Stimulated activated CD8-positive, alpha-beta memory T cell treated with anti-CD3 and anti-CD28 coated beads, Interleukin-12 subunit alpha, Interleukin-12 subunit beta, amount 100 ng/mL, for 1 hour (primary cell): ENCODE data around the gene TUBA1C.
"Not testable (repeated sequence)": the region's sequence is repeated elsewhere in the genome, so short reads cannot be mapped to it uniquely, and the experiment has no call there.

Source experiments
- DNase-seq: peaks from one replicate; pipeline ENCODE4 v3.0.0-alpha.2; 2020; ENCODE audit warnings: low read depth

TUBA1C gene

DNA sequence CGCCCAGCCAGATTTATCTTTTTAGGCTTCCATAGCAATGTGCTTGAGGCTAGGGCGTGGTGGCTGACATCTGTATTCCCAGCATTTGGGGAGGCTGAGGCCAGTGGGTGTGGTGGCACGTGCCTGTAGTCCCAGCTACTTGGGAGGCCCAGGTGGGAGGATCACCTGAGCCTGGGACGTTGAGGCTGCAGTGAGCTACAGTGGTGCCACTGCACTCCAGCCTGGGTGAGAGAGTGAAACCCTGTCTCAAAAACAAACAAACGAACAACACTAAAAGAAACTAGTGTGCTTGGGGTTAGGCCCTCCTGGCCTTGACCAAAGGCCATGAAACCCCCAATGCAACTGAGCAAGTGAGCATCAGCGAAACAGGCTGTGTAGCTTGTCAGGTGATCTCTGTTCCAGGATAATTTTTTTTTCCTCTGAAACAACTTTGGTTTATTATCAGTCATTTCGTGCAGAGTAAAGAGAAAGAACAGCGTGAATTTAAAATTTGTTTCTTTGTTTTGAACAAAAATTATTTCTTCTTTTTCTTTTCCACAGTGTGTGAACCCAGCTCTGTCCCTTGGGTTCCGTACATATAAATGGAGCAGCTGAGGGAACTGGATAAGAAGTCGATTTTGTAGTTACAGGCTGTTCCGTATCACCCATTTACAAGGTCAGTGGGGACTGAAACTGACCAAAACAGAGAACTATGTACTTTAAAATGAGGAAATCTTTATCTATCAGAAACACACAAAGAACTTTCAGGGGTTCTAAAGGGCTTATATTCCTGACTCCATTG lies 8.8 kb upstream of the TUBA1C start:
- no peak for DNase-seq

DNA sequence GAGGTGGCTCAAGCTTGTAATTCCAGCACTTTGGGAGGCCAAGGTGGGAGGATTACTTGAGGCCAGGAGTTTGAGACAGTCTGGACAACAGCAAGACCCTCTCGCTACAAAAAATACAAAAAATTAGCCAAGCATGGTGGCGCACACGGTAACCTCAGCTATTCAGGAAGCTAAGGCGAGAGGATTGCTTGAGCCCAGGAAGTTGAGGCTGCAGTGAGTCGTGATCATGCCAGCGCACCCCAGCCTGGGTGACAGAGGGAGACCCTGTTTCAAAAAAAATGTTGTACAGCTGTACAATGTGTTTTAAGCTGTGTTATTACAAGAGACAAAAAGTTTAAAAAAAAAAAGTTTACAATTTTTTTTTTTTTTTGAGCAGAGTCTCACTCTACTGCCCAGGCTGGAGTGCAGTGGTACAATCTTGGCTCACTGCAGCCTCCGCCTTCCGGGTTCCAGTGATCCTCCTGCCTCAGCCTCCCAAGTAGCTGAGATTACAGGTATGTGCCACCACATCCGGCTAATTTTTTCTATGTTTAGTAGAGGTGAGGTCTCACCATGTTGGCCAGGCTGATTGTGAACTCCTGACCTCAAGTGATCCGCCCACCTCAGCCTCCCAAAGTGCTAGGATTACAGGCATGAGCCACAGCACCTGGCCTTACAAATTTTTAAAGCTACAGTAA lies 7.2 kb upstream of the TUBA1C start:
- DNase-seq: not testable (repeated sequence)

DNA sequence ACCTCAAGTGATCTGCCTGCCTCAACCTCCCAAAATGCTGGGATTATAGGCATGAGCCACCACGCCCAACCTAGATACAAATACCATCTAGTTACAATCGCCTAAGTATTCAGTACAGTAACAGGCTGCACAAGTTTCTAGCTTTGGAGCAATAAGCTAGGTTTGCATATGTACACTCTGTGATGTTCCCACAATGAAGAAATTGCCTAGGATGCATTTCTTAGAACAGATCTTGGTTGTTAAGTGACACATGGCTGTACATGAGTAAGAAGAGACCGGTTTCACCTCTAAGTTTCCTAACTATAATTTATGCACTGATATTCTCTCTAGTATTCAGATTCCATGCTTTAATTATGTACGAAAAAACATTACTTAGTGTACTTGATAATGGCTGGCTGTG lies 5.4 kb upstream of the TUBA1C start:
- no peak for DNase-seq

DNA sequence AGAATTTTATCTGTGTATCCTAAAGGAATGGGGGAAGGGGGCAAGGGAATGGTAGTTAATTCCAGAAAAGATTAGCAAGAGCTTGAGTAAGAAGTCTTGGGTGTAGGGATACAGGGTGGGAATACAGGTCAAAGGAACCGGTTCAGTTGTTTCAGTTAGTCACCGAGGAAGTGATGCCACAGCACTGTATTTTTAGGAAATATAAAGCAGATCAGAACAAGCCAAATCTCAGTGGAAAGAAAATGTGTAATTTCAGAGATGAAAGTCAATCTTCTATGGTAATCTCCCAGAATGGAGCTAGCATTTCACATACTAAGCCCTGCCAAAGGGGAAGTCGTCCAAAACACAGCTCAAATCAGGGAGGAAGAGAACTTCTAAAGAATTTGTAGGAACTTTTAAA lies 4.7 kb upstream of the TUBA1C start:
- DNase-seq: no peak

DNA sequence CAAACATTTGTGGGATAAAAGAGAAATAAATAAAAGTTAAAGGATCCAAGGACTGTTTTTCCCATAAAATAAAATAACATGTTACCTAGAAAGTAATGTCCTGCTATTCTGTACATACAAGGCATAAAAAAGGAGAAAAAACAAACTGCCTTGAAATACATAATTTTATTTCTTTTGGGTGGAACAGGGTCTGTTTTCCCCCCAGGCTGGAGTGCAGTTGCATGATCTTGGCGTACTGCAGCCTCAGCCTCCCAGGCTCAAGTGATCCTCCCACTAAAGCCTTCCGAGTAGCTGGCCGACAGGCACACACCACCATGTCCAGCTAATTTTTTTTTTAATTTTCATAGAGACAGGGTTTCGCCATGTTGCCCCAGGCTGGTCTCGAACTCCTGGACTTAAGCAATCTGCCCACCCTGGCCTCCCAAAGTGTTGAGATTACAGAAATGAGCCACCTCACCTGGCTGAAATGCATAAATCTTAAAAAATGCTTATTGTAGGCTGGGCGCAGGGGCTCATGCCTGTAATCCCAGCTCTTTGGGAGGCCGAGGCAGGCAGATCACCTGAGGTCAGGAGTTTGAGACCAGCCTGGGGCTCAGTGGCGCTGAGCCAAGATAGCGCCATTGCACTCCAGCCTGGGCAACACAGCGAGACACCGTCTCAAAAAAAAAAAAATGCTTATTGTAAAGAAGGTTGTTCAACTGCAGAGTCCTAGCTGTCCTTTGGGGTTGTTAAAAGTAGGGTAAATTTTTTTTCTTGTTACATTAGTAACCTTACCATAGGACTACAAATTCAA lies 4.1 kb upstream of the TUBA1C start:
- no peak for DNase-seq

DNA sequence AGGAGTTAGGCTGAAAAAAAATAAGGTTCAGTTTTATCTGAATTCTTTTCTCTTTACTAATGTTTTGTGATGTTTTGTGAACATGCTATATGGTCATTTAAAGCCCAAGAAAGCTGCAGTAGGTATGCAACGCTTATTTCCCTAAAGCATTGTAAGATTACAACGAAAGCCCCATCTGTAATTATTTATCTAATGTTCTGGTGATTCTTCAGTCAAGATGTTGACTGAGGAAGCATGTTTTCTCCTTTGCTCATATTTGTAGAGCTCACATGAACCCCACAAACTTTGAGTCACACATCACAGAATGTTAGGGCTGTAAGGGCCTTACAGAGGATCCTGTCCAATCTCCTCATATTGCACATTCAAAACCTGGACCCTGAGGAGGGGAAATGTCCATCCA lies 3.2 kb upstream of the TUBA1C start:
- DNase-seq: no peak

DNA sequence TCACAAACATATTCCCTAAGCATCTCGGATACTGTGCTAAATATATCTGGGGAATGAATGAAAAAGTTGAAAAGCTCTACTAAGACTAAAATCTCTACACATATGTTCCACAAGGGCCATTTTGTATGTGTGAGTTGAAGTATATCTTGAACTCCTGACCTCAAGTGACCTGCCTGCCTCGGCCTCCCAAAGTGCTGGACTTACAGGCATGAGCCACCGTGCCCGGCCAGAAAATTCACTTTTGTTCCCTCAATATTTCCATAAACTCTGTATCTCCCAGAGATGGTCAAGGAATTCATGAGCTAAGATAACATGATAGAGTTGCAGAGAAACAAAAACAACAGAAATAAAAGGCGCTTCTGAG lies 1.5 kb upstream of the TUBA1C start:
- DNase-seq: no peak

DNA sequence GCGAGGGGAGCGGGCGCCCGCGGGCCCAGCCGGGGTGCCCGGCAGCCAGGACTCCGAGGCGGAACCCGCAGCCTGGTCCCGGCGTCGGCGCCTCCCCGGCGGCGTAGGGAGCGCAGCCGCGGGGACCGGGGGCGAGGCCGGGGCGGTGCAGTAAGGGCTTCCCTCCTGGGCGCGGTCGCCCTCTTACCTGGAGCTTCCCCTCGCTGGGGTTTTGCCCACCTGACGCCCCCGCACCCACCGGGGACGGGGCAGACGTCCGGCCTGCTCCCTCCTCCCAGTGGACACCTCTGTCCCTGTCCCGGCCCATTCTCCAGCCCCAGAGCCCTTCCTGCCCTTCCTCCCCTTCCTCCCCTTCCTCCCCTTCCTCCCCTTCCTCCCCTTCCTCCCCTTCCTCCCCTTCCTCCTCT lies 413 bp upstream of the TUBA1C start:
- peak; percentile 9 for DNase-seq

DNA sequence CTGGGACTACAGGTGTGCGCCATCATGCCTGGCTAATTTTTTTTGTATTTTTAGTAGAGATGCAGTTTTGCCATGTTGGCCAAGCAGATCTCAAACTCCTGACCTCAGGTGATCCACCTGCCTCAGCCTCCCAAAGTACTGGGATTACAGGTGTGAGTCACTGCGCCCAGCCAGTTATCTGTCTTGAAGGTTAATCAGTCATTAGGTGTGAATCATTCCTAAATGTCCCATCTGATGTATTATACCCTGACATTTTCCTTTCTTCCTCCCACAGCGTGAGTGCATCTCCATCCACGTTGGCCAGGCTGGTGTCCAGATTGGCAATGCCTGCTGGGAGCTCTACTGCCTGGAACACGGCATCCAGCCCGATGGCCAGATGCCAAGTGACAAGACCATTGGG lies 4.3 kb downstream of the TUBA1C start:
- not testable (repeated sequence) for DNase-seq

DNA sequence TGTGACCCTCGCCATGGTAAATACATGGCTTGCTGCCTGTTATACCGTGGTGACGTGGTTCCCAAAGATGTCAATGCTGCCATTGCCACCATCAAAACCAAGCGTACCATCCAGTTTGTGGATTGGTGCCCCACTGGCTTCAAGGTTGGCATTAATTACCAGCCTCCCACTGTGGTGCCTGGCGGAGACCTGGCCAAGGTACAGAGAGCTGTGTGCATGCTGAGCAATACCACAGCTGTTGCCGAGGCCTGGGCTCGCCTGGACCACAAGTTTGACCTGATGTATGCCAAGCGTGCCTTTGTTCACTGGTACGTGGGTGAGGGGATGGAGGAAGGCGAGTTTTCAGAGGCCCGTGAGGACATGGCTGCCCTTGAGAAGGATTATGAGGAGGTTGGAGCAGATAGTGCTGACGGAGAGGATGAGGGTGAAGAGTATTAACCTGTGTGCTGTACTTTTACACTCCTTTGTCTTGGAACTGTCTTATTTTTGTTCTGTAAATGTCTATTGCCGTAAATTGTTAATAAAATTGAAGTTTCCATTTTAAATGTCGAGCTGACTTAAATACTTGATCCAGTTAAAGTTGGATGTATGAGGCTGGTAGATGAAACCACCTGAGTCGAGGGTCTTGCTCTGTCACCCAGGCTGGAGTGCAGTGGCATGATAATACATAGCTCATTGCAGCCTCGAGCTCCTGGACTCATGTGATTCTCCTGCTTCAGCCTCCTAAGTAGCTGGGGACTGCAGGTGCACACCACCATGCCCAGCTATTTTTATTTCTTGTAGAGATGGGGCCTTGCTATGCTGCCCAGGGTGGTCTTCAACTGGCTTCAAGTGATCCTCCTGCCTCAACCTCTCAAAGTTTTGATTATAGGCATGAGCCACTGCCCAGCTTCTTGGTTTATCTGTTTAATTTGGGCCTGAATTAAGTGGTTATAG lies 8.2 kb downstream of the TUBA1C start:
- no peak for DNase-seq

DNA sequence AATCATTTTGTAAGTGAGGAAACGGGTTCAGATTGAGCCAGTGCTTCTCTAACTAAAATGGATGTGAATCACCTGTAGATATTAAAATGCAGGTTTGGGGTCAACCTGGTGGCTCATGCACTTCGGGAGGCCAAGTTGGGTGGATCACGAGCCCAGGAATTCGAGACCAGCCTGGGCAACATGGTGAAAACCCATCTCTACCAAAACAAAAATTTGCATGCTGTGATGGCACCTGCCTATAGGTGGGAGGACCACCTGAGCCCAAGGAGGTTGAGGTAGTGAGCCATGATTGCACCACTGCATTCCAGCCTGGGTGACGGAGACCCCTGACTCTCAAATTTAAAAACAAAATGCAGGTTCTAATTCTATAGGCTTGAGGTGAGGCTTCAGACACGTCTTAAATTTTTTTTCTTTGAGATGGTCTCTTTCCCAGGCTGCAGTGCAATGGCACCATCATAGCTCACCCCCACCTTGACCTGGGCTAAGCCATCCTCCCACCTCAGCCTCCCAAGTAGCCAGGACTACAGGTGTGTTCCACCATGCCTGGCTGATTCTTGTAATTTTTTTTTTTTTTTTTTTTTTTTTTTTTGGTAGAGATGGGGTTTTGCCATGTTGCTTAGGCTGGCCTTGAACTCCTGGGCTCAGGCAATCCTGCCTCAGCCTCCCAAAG lies 9.0 kb downstream of the TUBA1C start:
- DNase-seq: no peak

DNA sequence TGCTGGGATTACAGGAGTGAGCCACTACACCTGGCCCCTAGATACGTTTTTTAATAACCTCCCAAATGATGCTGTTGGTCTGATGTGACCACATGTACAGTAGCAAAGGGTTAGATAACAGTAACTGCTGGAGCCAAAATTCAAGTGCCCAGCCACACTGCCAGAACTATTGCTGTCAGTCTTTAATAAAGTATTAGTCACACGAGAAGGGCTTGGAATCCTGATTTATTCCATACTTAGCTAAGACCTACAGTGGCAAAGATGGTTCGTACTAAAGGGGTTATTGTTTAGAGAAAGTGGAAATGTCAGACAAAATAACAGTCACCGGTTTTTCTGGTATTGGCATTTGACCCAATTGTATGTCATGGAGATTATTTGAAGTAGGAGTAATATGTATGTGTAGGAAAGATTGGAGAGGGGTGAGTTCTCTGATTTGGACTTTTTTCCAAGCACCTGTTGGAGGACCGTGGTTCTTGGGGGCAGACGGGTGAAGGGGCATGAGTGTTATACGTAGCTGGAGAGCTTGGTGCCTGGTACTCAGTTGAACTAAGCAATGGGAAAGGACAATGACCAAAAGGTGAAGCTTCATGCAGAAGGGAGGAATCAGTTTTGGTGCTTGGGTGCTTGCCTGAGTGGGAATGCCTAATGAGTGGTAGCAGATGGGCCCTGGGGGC lies 9.7 kb downstream of the TUBA1C start:
- DNase-seq: no peak

DNA sequence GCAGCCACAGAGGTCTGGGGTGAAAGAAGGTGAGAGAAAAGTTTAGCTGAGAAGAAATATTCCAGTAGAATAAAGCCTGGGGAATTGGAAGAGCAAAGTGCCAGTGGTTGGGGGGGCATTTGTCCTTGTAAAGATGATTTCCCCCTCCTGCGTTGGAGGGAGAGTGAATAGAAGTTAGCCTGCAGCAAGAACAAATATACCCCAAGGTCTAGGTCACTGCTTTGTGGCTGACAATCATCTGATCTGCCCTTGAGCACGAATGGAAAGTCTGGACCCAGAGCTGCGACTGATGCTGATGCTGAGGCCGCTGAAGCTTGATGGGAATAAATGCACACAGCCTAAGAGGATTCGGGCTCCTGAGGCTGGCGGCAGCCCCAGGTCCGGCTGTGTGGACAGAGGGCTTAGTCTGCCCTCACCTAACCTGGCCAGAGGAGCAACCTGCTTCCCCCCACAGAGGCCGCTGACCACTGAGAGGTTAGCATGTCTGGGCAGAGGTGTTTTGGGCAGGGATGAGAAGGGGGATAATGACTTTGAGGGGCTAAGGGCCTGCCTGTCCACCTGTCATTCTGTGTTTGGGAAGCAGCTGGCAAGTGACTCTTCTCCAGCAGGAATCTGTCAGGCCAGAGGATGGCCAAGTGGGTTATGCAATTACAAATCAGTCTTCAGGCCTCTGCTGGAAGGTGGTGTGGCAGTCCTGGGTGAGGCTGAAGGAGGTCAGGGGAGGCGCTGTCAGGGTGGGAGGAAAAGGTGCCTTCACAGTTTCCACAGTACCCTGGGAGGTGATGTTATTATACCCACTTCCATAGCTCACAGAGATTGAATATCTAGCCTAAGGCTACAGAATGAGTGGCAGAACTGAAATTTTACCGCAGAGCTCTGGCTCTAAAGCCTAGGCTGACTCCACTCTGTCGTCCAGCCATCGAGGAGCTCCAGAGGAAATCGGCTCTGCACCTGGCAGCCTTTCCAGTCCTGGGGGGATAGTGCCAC lies 11.7 kb downstream of the TUBA1C start:
- no peak for DNase-seq

DNA sequence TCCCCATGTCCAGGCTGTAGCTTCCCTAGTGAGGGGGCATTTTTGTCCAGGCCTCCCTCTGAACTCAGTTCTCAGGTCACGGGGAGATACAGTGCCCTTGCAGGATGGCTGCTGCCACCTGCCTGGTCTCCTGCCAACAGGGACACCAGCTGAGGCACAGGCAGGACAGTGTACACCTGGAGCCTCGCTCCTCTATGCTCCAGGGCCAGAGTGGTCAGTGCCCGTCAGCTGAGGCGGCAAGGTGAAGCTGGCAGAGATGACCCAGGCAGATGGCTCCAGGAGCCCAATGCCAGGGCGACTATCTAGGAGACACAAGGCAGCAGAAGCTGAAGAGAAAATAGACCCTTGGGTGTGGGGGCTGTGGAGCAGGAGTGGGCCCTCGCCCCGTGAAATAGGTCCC lies 12.6 kb downstream of the TUBA1C start:
- DNase-seq: no peak

DNA sequence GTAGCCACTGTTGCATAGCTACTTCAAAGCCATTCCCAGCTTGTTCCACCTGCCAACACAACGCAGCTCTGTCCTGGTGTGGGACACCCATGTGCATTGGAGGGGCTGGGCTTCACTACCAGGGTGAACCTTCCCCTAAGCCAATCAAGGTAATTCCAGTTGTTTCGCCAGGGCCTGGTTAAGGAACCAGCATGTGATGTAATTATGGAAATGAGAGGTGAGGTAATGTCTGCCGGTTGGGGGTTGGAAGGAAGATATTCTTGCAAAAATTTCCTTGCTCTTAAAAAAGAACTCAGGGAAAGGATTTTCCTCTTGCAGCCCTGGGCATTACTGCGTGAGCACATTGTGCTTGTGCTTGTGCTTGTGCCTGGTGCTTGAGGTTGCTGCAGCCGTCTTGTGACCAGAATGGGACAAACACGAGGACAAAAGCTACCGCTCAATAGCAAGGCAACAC lies 14.9 kb downstream of the TUBA1C start:
- no peak for DNase-seq

DNA sequence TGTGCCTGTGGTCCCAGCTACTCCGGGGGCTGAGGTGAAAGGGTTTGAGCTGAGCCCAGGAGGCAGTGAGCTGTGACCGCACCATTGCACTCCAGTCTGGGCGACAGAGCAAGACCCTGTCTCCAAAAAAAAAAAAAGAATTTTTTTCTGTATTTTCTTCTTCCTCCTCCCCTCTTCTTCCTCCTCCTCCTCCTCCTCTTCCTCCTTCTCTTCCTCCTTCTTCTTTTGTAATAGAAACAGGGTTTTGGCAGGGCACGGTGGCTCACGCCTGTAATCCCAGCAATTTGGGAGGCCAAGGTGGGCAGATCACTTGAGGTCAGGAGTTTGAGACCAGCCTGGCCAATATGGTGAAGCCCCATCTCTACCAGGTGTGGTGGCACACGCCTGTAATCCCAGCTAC lies 15.7 kb downstream of the TUBA1C start:
- not testable (repeated sequence) for DNase-seq

DNA sequence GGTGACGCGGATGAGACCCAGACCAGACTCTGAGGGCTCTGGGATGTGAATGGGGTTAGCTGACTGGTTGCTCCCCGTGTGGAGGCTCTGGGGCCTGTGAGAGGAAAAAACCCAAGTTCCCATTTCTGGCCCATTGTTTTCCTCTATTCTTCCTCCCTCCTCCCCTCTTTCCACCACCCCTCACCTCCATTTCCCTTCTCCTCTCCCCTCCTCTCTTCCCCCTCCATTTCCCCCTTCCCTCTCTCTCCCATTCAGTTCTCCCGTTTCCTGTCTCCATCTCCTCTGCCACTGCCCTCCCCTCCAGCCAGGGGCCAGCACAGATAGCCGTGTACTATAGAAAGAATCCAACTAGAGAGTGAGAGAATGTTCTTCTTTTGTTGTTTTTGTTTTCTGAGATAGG lies 17.4 kb downstream of the TUBA1C start:
- DNase-seq: no peak

DNA sequence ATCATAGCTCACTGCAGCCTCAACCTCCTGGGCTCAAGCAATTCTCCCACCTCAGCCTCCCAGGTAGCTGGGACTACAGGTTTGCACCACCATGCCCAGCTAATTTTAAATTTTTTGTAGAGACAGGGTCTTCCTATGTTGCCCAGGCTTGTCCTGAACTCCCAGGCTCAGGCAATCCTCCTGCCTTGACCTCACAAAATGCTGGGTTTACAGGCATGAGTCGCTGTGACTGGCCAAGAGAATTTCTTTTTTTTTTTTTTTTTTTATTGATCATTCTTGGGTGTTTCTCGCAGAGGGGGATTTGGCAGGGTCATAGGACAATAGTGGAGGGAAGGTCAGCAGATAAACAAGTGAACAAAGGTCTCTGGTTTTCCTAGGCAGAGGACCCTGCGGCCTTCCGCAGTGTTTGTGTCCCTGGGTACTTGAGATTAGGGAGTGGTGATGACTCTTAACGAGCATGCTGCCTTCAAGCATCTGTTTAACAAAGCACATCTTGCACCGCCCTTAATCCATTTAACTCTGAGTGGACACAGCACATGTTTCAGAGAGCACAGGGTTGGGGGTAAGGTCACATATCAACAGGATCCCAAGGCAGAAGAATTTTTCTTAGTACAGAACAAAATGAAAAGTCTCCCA lies 18.0 kb downstream of the TUBA1C start:
- DNase-seq: not testable (repeated sequence)
